Upper lobe of left lung (tissue), 6 donors: Measurements from ENCODE around the gene KATNAL2. TPM values are rescaled to one million over a fixed set of nuclear protein-coding genes. Genes with fewer than 3 reads are reported as not detected.

Experiments used
- ATAC-seq, 2 donors: fragments of 200-7000 bp; cut with Tn5 transposase; one replicate each; pipeline ENCODE4 v1.9.1; 2022; ENCODE audit warnings: mild to moderate bottlenecking in 2 of 2, moderate library complexity in 2 of 2; ENCODE audit not compliant: low FRiP score in 2 of 2
- DNase-seq, 2 donors: peaks; one replicate each; pipeline ENCODE4 v3.0.0-alpha.2; 2019 to 2020
- H3K27ac ChIP-seq, 4 donors: fragments of 200-600 bp; sonication (generic); one replicate each; pipeline ENCODE4 v1.5.1; 2016 to 2019
- H3K27me3 ChIP-seq, 4 donors: fragments of 200-600 bp; sonication (generic); one replicate each; pipeline ENCODE4 v1.5.1; 2017 to 2019
- H3K36me3 ChIP-seq, 4 donors: fragments of 200-600 bp; sonication (generic); one replicate each; pipeline ENCODE4 v1.5.1; 2016 to 2019
- H3K4me1 ChIP-seq, 4 donors: fragments of 200-600 bp; sonication (generic); one replicate each; pipeline ENCODE4 v1.5.1; 2018 to 2019
- H3K4me3 ChIP-seq, 4 donors: fragments of 200-600 bp; sonication (generic); one replicate each; pipeline ENCODE4 v1.5.1; 2017 to 2019; ENCODE audit warnings: mild to moderate bottlenecking in 2 of 4, moderate library complexity in 1 of 4
- H3K9me3 ChIP-seq, 4 donors: fragments of 200-600 bp; sonication (generic); one replicate each; pipeline ENCODE4 v1.5.1; 2018 to 2019
- EP300 ChIP-seq, 4 donors: sonication (generic); formaldehyde crosslinking; IDR thresholded peaks; one replicate each; pipeline ENCODE4 v1.5.1; 2017; ENCODE audit warnings: antibody characterized with exemption in 4 of 4, control low read depth in 2 of 4
- POLR2A ChIP-seq, 4 donors: fragments of 450-650 bp; IDR thresholded peaks; one replicate each; pipeline ENCODE4 v1.5.1; 2016 to 2017; ENCODE audit warnings: antibody characterized with exemption in 4 of 4, mild to moderate bottlenecking in 2 of 4
- POLR2AphosphoS5 ChIP-seq, 2 donors: sonication (generic); formaldehyde crosslinking; IDR thresholded peaks; one replicate each; pipeline ENCODE4 v1.5.1; 2017; ENCODE audit warnings: antibody characterized with exemption in 2 of 2
- WGBS, 2 donors: methylation state at CpG; one replicate each; pipeline ENCODE4 v1.1.5; 2017 to 2018; 5-methylcytosine and 5-hydroxymethylcytosine counted together
- total RNA-seq, 6 donors: library from RNA; depleted of rRNA in 4 of 6; stranded (reverse); fragments of >200 nt in 4 of 6; gene quantifications; one replicate each; pipeline versions ENCODE4 v1.1.0 to v1.2.1, GENCODE V29; 2016 to 2021
- TF ChIP-seq, protein P1 (sequence below), 6 experiments: fragments of 450-650 bp in 4 of 6; fragments of 200-600 bp in 2 of 6; sonication (generic) in 2 of 6; IDR thresholded peaks; one replicate each; pipeline ENCODE4 v1.5.1; 2016 to 2019; ENCODE audit warnings: antibody characterized with exemption in 6 of 6
- donor health status: DM: no; HTN: no; CAD: no; lungs with moderate emphysema.
- donor health status: DM: no; HTN: yes; CAD: no; lungs with severe emphysema.

Gene KATNAL2
- total RNA-seq, 6 donors from 2014 or later: 1.6 to 12.6 (median 5.5) TPM

DNA sequence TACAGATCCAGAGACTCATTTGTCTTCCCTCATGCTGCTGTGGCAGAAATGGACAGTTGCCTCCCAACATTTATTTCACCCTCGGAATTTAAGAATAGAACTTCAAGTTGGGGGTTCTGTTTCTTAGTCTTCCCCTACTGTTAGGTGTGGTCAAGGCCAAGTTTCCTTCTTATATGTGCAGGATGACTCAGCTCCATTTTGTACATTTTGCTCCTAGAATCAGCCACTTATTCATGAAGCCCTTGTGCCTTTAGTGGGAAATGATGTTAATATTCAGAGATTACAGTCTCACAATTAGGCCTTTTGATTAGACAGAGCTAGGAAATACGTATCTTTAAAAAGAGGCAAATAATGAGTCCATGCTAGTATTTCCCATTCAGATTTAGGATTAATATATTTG lies 164.2 kb downstream of the KATNAL2 start:
- DNase-seq (no peak), ATAC-seq (no peak)
- Histone ChIP-seq H3K9me3 (no peaks in the 10 kb centered on the region), H3K27ac (no peak overlapping the region), H3K36me3 (no peaks in the 10 kb centered on the region), H3K27me3 (no peaks in the 10 kb centered on the region), H3K4me1 (no peaks in the 10 kb centered on the region), H3K4me3 (no peak overlapping the region)
- TF ChIP-seq EP300 (IDR thresholded peaks at IDR 0.05) (no peak), POLR2A (IDR thresholded peaks at IDR 0.05) (no peak), POLR2AphosphoS5 (IDR thresholded peaks at IDR 0.05) (no peak)
- TF ChIP-seq, protein P1, sequence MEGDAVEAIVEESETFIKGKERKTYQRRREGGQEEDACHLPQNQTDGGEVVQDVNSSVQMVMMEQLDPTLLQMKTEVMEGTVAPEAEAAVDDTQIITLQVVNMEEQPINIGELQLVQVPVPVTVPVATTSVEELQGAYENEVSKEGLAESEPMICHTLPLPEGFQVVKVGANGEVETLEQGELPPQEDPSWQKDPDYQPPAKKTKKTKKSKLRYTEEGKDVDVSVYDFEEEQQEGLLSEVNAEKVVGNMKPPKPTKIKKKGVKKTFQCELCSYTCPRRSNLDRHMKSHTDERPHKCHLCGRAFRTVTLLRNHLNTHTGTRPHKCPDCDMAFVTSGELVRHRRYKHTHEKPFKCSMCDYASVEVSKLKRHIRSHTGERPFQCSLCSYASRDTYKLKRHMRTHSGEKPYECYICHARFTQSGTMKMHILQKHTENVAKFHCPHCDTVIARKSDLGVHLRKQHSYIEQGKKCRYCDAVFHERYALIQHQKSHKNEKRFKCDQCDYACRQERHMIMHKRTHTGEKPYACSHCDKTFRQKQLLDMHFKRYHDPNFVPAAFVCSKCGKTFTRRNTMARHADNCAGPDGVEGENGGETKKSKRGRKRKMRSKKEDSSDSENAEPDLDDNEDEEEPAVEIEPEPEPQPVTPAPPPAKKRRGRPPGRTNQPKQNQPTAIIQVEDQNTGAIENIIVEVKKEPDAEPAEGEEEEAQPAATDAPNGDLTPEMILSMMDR (IDR thresholded peaks at IDR 0.05): no peak
- 84 to 86% methylated on average over 2 of the region's 2 CpGs for WGBS, 2 donors

DNA sequence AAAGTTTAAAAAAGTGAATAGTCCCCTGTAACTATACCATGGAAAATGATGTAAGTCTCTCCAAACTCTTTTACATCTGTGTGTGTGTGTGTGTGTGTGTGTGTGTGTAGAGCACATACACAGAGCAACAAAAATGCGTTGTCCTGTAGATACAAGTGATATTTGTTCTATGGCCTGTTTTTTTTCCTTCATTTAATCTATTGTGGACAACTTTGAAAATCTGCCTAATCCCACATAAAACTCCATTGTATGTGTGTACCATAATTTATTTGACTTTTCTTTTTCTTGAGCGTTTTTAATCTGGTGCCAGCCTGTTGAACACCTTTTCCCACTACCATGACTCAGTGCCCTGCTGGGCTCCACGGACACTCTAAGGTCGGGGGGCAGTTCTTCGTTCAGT lies 170.3 kb downstream of the KATNAL2 start:
- TF ChIP-seq POLR2A (IDR thresholded peaks at IDR 0.05) (no peak), EP300 (IDR thresholded peaks at IDR 0.05) (no peak)
- Histone ChIP-seq H3K27me3 (no peaks in the 10 kb centered on the region), H3K9me3 (no peaks in the 10 kb centered on the region), H3K36me3 (no peaks in the 10 kb centered on the region), H3K4me3 (no peak overlapping the region), H3K4me1 (no peaks in the 10 kb centered on the region), H3K27ac (no peak overlapping the region)
- ATAC-seq (no peak), DNase-seq (no peak)
- 92 to 93% methylated on average over 5 of the region's 5 CpGs for WGBS, 2 donors

DNA sequence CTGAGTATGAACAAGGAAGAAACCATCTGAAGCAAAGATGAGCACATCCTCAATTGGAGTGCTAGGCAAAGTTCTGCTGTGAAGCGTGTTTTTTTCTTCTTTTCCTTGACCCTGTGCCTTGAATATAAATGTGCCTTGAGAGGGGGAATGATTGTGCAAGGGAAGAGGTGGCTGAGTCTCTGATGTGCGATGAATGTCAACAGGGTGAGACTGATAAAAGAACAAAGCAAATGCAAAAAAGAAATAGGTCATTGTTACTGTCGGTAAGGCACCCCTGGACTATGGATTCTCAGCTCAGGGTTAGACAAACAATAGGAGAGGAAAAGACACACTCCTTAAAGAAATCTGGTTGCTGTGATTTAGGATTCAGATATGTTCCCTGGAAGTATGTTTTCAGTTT lies 178.4 kb downstream of the KATNAL2 start:
- Histone ChIP-seq H3K4me3 (no peak overlapping the region), H3K36me3 (no peaks in the 10 kb centered on the region), H3K27ac (no peak overlapping the region), H3K9me3 (no peaks in the 10 kb centered on the region), H3K27me3 (no peaks in the 10 kb centered on the region), H3K4me1 (no peaks in the 10 kb centered on the region)
- TF ChIP-seq EP300 (IDR thresholded peaks at IDR 0.05): no peak
- ATAC-seq (no peak), DNase-seq (no peak)
- 79 to 88% methylated on average over 3 of the region's 3 CpGs for WGBS, 2 donors

DNA sequence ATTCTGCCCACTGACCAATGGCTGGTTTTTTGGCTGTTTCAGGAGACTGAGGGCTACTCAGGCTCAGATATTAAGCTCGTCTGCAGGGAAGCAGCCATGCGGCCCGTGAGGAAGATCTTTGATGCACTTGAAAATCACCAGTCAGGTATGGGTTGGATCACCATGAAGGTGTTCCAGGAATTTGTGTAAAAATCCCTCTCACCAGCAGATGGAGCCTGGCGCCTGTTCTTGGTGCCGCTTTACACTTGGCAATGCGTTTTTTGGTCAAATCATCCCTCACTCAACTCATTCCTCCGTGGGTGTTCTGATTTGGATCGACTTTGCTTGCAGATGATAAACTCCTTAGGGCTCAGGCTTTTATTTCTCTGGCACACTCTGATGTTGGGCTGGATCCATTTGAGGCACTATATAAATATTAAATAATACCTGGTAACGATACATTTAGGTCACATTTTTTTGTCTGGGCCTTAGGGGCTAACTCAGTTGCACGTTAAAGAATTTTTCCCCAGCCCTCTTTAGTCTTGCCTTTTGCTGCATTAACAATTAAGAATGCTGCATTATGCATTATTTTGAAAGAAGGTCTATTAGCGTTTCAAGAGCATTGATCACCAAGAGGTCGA lies 182.9 kb downstream of the KATNAL2 start:
- TF ChIP-seq EP300 (IDR thresholded peaks at IDR 0.05): no peak
- TF ChIP-seq, protein P1 (IDR thresholded peaks at IDR 0.05): peak; percentile 45 to 73 (median 60)
- DNase-seq (peak in 1 of 2 donors; percentile 27), ATAC-seq (peak in 1 of 2 donors; percentile 54)
- H3K27me3 ChIP-seq: no peaks in the 10 kb centered on the region
- H3K4me3 ChIP-seq: no peak overlapping the region
- WGBS, 2 donors: 33 to 40% methylated on average over 12 of the region's 12 CpGs
- H3K27ac ChIP-seq: no peak overlapping the region
- no peaks in the 10 kb centered on the region for H3K9me3 ChIP-seq
- H3K36me3 ChIP-seq: peaks cover 0 to 15% (median 9%) of the 10 kb centered on the region in 4 donors
- H3K4me1 ChIP-seq: no peaks in the 10 kb centered on the region

DNA sequence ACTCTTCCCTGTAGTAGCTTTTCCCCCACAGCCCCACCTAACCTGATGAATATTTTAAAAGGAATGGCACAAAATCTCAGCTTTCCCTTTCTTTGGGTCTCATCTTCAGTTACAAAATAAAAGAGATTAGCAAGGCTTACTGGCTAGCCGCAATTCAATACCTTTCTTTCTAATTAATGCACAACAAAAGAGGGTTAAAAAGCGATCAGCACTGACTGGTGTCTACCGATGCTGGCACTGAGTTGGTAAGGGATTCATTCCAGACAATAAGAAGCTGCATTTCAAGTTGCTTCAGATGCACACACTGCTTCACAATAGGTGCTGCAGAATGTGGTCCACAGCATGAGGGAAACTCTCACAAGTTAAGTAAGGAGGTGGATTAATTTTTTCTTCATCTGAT lies 191.0 kb downstream of the KATNAL2 start:
- TF ChIP-seq POLR2AphosphoS5 (IDR thresholded peaks at IDR 0.05) (no peak), POLR2A (IDR thresholded peaks at IDR 0.05) (no peak), EP300 (IDR thresholded peaks at IDR 0.05) (no peak)
- TF ChIP-seq, protein P1 (IDR thresholded peaks at IDR 0.05): no peak
- ATAC-seq (no peak), DNase-seq (no peak)
- no peaks in the 10 kb centered on the region for H3K4me1 ChIP-seq
- no peaks in the 10 kb centered on the region for H3K27me3 ChIP-seq
- H3K4me3 ChIP-seq: no peak overlapping the region
- peaks cover 17 to 78% (median 46%) of the 10 kb centered on the region in 4 donors for H3K36me3 ChIP-seq
- whole genome bisulfite sequencing, 2 donors: 77 to 92% methylated on average over 3 of the region's 3 CpGs
- H3K9me3 ChIP-seq: no peaks in the 10 kb centered on the region
- H3K27ac ChIP-seq: no peak overlapping the region

DNA sequence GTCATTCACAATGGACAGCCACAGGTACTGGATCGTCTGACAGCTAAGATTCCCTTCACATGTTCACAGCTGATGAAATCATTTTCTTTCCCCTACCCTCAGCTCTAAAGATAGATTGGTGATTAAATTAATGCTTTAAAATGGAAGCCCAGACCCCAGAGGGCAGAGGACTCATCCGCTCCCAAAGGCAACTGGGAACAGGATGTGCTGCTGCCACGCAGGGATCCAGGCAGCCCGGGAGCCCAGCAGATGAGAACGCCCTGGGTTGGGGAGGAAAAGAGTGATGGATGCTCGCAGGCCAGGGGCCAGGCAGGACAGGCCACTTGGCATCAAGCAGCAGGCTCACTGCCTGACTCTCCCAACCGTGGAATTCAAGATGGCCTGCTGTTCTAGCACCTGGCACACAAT lies 191.6 kb downstream of the KATNAL2 start:
- H3K27ac ChIP-seq: no peak overlapping the region
- no peaks in the 10 kb centered on the region for H3K9me3 ChIP-seq
- TF ChIP-seq, protein P1 (IDR thresholded peaks at IDR 0.05): no peak
- no peak for TF ChIP-seq EP300 (IDR thresholded peaks at IDR 0.05)
- no peak for TF ChIP-seq POLR2A (IDR thresholded peaks at IDR 0.05)
- TF ChIP-seq POLR2AphosphoS5 (IDR thresholded peaks at IDR 0.05): no peak
- DNase-seq: peak in 1 of 2 donors; percentile 25
- no peak overlapping the region for H3K4me3 ChIP-seq
- WGBS, 2 donors: 91 to 96% methylated on average over 6 to 7 of the region's 7 CpGs
- H3K36me3 ChIP-seq: peaks cover 17 to 82% (median 48%) of the 10 kb centered on the region in 4 donors
- H3K4me1 ChIP-seq: no peaks in the 10 kb centered on the region
- ATAC-seq: no peak
- H3K27me3 ChIP-seq: no peaks in the 10 kb centered on the region
